Right lung (tissue), 5 donors: ENCODE data around the gene IDH3B. TPM values are rescaled to one million over a fixed set of nuclear protein-coding genes. Genes with fewer than 3 reads are reported as not detected.

Experiments used
- DNase-seq, 2 donors: peaks; one replicate each; pipeline ENCODE4 v3.0.0-alpha.2; 2013
- polyA plus RNA-seq, 5 donors: library from polyadenylated mRNA; unstranded; fragments of 120-200 nt; gene quantifications; one replicate each; pipeline versions ENCODE4 v1.2.1 to v1.2.3, GENCODE V29; 2013; ENCODE audit warnings: inconsistent platforms in 1 of 5, low replicate concordance in 1 of 5; ENCODE audit not compliant: insufficient read length in 5 of 5, insufficient read depth in 1 of 5

IDH3B gene
- polyA plus RNA-seq, 5 donors, result 103 to 131 (median 118) TPM

DNA sequence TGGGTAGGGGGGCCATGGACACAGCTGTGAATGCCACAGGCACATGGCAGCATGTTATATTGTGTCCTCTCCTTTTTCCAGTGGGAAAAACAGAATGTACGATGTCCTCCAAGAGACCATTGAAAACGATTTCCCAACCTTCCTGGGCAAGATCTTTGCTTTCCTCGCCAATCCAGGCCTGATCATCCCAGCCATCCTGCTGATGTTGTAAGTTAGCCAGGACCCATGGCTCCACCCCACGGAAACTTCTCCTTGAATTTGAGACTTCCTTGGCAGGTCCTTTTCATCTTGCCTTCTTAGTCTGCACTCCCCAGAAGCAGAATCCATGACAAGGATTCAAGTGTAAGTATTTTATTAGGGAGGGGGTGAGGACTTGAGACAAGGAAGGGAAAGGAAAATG is 39.8 kb downstream of the IDH3B start:
- no peak for DNase-seq

DNA sequence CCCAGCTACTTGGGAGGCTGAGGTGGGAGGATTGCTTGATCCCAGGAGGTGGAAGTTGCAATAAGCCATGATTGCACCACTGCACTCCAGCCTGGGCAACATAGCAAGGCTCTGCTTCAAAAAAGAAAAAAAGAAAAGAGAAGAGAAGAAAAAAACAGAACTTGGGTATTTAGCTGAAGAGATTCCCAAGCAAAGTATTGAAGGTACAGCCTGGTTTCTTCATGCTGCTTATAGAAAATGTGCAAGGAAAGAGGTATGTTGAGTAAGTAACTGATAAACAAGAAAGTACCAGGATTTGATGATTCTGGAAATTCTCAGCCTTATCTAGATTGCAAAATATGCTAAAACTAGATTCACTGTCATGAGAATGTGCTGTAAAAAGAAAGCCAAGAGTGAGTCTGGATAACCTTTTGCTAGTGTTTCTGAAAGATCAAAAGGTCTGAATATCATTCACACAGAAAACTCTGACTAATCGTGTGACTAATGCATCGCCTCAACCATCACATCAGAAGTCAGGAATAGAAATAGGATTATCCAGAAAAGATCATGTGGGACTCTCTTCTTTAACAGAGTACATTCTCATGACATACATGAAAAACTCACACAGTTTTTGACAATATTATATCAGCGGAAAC is 43.9 kb downstream of the IDH3B start:
- DNase-seq, result no peak

DNA sequence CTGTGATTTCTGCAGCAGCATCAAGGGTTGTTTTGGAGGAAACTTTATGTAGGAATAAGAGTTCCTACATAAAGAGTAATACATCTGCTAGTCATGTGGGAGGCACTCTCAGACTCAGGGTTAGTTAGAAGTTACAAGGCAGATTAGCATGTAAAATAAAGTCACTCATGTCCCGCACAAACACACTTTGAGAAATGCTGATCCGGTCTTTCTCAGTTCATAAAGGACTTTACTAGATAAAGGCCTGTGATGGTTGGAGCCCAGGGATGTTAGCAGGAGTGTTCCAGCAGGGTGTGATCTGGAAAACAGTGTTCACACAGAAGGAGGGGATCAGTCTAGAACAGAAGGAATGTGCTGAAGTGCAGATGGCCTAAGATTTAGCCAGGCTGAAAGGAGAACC is 44.7 kb downstream of the IDH3B start:
- no peak for DNase-seq

DNA sequence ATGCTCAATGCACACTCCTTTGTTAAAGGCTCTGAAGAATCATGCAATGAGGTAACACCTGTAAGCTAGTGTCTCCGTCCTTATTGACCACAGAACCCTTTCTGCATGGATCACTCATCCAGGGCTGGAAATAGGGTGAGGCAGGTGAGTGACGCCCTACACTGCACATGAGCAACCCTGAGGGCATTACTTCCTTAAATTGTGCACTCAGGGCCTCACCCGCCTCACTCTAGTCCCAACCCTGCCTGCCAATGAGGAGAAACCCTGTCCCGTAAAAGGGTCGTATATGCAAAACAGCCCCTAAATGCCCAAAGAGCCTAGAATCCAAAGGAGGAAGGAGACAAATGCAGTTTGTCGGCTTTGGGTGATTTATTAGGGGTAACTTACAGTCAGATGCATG is 45.2 kb downstream of the IDH3B start:
- DNase-seq, result no peak

DNA sequence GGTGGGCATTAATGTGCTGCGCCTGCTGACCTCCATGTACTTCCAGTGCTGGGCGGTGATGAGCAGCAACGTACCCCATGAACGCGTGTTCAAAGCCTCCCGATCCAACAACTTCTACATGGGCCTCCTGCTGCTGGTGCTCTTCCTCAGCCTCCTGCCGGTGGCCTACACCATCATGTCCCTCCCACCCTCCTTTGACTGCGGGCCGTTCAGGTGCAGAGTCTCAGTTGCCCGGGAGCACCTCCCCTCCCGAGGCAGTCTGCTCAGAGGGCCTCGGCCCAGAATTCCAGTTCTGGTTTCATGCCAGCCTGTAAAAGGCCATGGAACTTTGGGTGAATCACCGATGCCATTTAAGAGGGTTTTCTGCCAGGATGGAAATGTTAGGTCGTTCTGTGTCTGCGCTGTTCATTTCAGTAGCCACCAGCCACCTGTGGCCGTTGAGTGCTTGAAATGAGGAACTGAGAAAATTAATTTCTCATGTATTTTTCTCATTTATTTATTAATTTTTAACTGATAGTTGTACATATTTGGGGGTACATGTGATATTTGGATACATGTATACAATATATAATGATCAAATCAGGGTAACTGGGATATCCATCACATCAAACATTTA is 46.8 kb downstream of the IDH3B start:
- DNase-seq, result no peak

DNA sequence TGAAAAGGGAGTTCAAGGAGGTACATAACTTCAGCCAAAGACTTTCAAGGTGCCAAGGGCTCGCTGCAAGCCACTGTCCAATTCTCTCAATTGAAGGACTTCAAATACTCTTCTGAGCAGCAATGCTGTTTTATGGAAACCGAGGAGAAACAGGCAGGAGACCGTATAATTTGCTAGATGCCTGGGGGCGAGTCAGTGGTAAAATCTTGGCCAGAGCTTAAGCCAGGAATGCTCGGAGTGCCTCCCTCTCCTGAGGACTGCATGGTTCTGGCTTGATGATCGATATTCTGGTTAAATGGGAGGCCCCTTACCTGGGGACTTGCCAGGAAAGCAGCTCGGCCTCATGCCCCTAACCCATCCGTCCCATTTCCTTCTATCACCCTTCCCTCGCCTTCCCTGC is 47.4 kb downstream of the IDH3B start:
- no peak for DNase-seq

DNA sequence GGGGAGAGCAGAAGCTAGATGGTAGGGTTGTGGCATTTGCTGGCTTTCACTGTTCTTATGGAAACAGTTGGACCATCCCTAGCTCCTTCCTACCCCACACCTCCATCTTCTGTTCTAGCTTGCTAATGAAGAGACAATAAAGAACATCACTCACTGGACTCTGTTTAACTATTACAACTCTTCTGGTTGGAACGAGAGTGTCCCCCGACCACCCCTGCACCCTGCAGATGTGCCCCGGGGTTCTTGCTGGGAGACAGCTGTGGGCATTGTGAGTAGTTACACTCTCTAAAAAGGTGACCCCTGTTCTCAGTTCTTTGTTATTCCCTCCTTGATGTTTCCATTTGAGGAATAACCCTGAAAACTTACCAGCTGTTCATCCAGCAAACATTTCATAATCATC is 51.9 kb downstream of the IDH3B start:
- DNase-seq, result no peak

DNA sequence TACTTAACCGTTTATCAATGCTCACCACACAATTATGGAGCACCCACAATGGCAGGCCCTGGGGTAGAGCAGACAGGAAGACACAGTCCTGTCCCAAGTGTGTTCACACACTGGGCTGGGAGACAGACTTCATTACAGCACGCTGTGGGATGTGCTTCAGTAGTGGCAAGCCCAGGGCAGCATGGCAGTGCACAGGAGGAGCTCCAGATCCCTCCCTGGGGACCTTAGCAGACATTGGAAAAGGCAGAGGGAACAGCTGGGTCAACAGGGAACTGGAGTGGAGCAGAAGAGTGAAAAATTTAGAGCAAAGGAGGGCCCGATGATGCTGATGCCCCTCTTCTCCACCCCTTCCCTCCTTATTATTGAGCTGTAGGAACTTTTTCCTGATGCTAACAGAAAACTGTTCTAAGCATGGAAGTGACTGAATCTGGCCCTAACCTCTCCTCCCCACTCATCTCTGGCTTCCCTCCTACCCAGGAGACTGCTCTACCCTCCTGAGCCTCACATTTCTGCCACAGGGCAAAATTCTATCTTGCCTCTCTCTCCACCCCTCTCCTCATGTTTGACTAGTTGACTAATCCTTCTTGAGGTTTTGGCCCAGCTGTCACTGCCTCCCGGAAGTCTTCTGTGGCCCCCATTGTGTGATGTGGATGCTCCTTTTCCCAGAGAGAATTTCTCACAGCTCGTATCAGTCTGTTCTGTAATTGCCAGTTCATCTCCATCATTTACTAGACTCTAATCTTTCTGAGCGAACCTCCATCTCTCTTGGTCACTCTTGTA is 52.9 kb downstream of the IDH3B start:
- DNase-seq, result no peak

DNA sequence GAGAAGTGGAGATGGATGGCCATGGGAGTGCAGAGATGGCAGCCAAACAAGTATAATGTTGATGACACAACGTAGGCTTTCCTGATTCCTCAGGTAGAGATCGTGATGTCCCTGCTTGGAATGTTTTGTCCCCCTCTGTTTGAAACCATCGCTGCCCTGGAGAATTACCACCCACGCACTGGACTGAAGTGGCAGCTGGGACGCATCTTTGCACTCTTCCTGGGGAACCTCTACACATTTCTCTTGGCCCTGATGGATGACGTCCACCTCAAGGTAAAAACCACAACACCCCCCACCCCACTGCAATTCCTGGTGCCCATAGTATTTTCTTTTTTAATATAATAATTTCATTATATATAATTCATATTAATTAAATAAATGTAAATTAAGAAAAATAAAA is 53.7 kb downstream of the IDH3B start:
- DNase-seq, result no peak

Other genes with a start within 250 kb of the IDH3B start
- 100 to 1,000 TPM; 103 to 158 (median 110) TPM for gene SNRPB, start 193.4 kb downstream of the IDH3B start, polyA plus RNA-seq
- 10 to 100 TPM; 13.1 to 17.5 (median 15.9) TPM for gene ZNF343, start 155.3 kb downstream of the IDH3B start, polyA plus RNA-seq
- under 1 TPM; 0.09 to 0.35 (median 0.27) TPM for gene TMC2, start 127.6 kb downstream of the IDH3B start, polyA plus RNA-seq
- 100 to 1,000 TPM; 202 to 234 (median 211) TPM for gene NOP56, start 11.6 kb downstream of the IDH3B start, polyA plus RNA-seq
- 10 to 100 TPM; 32.9 to 49.6 (median 42.2) TPM for gene EBF4, start 28.6 kb upstream of the IDH3B start, polyA plus RNA-seq
- gene CPXM1, start 136.4 kb upstream of the IDH3B start, polyA plus RNA-seq, result 10 to 100 TPM; 69.4 to 86.4 (median 74.6) TPM
- not detected for gene C20orf141, start 150.8 kb upstream of the IDH3B start, polyA plus RNA-seq
- under 1 TPM in 4 of 5 donors, not detected in 1; 0.03 to 0.06 (median 0.04) TPM for gene TMEM239, start 152.1 kb upstream of the IDH3B start, polyA plus RNA-seq
- gene PCED1A, start 176.4 kb upstream of the IDH3B start, polyA plus RNA-seq, result 10 to 100 TPM; 41.5 to 68.8 (median 61.8) TPM
- 10 to 100 TPM; 30.5 to 40.2 (median 35.7) TPM for gene VPS16, start 176.5 kb upstream of the IDH3B start, polyA plus RNA-seq
- gene PTPRA, start 209.3 kb upstream of the IDH3B start, polyA plus RNA-seq, result 10 to 100 TPM; 74.5 to 98.7 (median 92.2) TPM